Hepatocyte (in vitro differentiated cells): Measurements from ENCODE around the gene CAMKK1.

ENCODE experiments used
- CTCF ChIP-seq: fragments of 200-600 bp; sonication (generic); IDR thresholded peaks from 2 replicates; pipeline ENCODE4 v1.5.1; 2016; ENCODE audit warnings: antibody characterized with exemption, mild to moderate bottlenecking; ENCODE audit not compliant: poor library complexity
- EZH2 ChIP-seq: fragments of 200-600 bp; sonication (generic); IDR thresholded peaks from 2 replicates; pipeline ENCODE4 v1.6.1; 2016; ENCODE audit warnings: antibody characterized with exemption, mild to moderate bottlenecking, borderline replicate concordance

- TF ChIP-seq CTCF: no peak
- TF ChIP-seq EZH2: no peak
These were observed 54.6 kb downstream of the CAMKK1 start for GRCh38 chr17:3838206-3838605.
